Medulla oblongata (tissue), 1 donor: ENCODE data around the gene TMEM205.
"Not testable (repeated sequence)": the region's sequence is repeated elsewhere in the genome, so short reads cannot be mapped to it uniquely, and the experiment has no call there.

Experiments
- DNase-seq: peaks from one replicate; pipeline ENCODE4 v3.0.0-alpha.2; 2015; ENCODE audit errors: extremely low spot score

TMEM205 gene

GRCh38 chr19:11339254-11340098 is 6.6 kb downstream of the TMEM205 start, which contains the start of gene RAB3D:
Gene RAB3D (minus strand): TSS chr19:11339657. CDS start chr19:11337399, 2,258 bp downstream.
- DNase-seq: peak; percentile 89

GRCh38 chr19:11338569-11339253 is 7.4 kb downstream of the TMEM205 start:
- DNase-seq: no peak

- DNase-seq: no peak
Measured at GRCh38 chr19:11338121-11338520, 7.9 kb downstream of the TMEM205 start.

GRCh38 chr19:11337080-11337479 is 9.0 kb downstream of the TMEM205 start:
- no peak for DNase-seq

GRCh38 chr19:11335449-11336146 is 10.5 kb downstream of the TMEM205 start:
- DNase-seq: no peak

- DNase-seq: not testable (repeated sequence)
Measured at GRCh38 chr19:11333838-11334237, 12.2 kb downstream of the TMEM205 start.

- DNase-seq: no peak
Measured at GRCh38 chr19:11332822-11333221, 13.2 kb downstream of the TMEM205 start.

- no peak for DNase-seq
Measured at GRCh38 chr19:11331502-11331901, 14.6 kb downstream of the TMEM205 start.

GRCh38 chr19:11330127-11330526 is 15.9 kb downstream of the TMEM205 start:
- no peak for DNase-seq

GRCh38 chr19:11325544-11325943 is 20.5 kb downstream of the TMEM205 start:
- DNase-seq: no peak

GRCh38 chr19:11324748-11325389 is 21.2 kb downstream of the TMEM205 start:
- DNase-seq: no peak

GRCh38 chr19:11324079-11324661 is 21.9 kb downstream of the TMEM205 start:
- peak; percentile 85 for DNase-seq

GRCh38 chr19:11323601-11324078 is 22.4 kb downstream of the TMEM205 start:
- DNase-seq: no peak

- DNase-seq: peak; percentile 32
Measured at GRCh38 chr19:11322269-11323024, 23.6 kb downstream of the TMEM205 start.

- DNase-seq: no peak
Measured at GRCh38 chr19:11321191-11322126, 24.6 kb downstream of the TMEM205 start.

GRCh38 chr19:11320278-11320995 is 25.6 kb downstream of the TMEM205 start:
- not testable (repeated sequence) for DNase-seq

GRCh38 chr19:11306337-11306736 is 39.7 kb downstream of the TMEM205 start:
- DNase-seq: no peak

- DNase-seq: no peak
Measured at GRCh38 chr19:11304936-11305335, 41.1 kb downstream of the TMEM205 start.

- no peak for DNase-seq
Measured at GRCh38 chr19:11300811-11301120, 45.3 kb downstream of the TMEM205 start.
